Upper lobe of left lung (tissue), 6 donors: ENCODE results near the gene ABHD15. TPM values are rescaled to one million over a fixed set of nuclear protein-coding genes. Genes with fewer than 3 reads are reported as not detected.

Experiments used
- ATAC-seq, 2 donors: fragments of 200-7000 bp; cut with Tn5 transposase; one replicate each; pipeline ENCODE4 v1.9.1; 2022; ENCODE audit warnings: mild to moderate bottlenecking in 2 of 2, moderate library complexity in 2 of 2; ENCODE audit not compliant: low FRiP score in 2 of 2
- DNase-seq, 2 donors: peaks; one replicate each; pipeline ENCODE4 v3.0.0-alpha.2; 2019 to 2020
- H3K27ac ChIP-seq, 4 donors: fragments of 200-600 bp; sonication (generic); one replicate each; pipeline ENCODE4 v1.5.1; 2016 to 2019
- H3K27me3 ChIP-seq, 4 donors: fragments of 200-600 bp; sonication (generic); one replicate each; pipeline ENCODE4 v1.5.1; 2017 to 2019
- H3K36me3 ChIP-seq, 4 donors: fragments of 200-600 bp; sonication (generic); one replicate each; pipeline ENCODE4 v1.5.1; 2016 to 2019
- H3K4me1 ChIP-seq, 4 donors: fragments of 200-600 bp; sonication (generic); one replicate each; pipeline ENCODE4 v1.5.1; 2018 to 2019
- H3K4me3 ChIP-seq, 4 donors: fragments of 200-600 bp; sonication (generic); one replicate each; pipeline ENCODE4 v1.5.1; 2017 to 2019; ENCODE audit warnings: mild to moderate bottlenecking in 2 of 4, moderate library complexity in 1 of 4
- H3K9me3 ChIP-seq, 4 donors: fragments of 200-600 bp; sonication (generic); one replicate each; pipeline ENCODE4 v1.5.1; 2018 to 2019
- EP300 ChIP-seq, 4 donors: sonication (generic); formaldehyde crosslinking; IDR thresholded peaks; one replicate each; pipeline ENCODE4 v1.5.1; 2017; ENCODE audit warnings: antibody characterized with exemption in 4 of 4, control low read depth in 2 of 4
- POLR2A ChIP-seq, 4 donors: fragments of 450-650 bp; IDR thresholded peaks; one replicate each; pipeline ENCODE4 v1.5.1; 2016 to 2017; ENCODE audit warnings: antibody characterized with exemption in 4 of 4, mild to moderate bottlenecking in 2 of 4
- POLR2AphosphoS5 ChIP-seq, 2 donors: sonication (generic); formaldehyde crosslinking; IDR thresholded peaks; one replicate each; pipeline ENCODE4 v1.5.1; 2017; ENCODE audit warnings: antibody characterized with exemption in 2 of 2
- WGBS, 2 donors: methylation state at CpG; one replicate each; pipeline ENCODE4 v1.1.5; 2017 to 2018; 5-methylcytosine and 5-hydroxymethylcytosine counted together
- total RNA-seq, 6 donors: library from RNA; depleted of rRNA in 4 of 6; stranded (reverse); fragments of >200 nt in 4 of 6; gene quantifications; one replicate each; pipeline versions ENCODE4 v1.1.0 to v1.2.1, GENCODE V29; 2016 to 2021
- TF ChIP-seq, protein P1 (sequence below), 6 experiments: fragments of 450-650 bp in 4 of 6; fragments of 200-600 bp in 2 of 6; sonication (generic) in 2 of 6; IDR thresholded peaks; one replicate each; pipeline ENCODE4 v1.5.1; 2016 to 2019; ENCODE audit warnings: antibody characterized with exemption in 6 of 6
- donor health status: DM: no; HTN: no; CAD: no; lungs with moderate emphysema.
- donor health status: DM: no; HTN: yes; CAD: no; lungs with severe emphysema.

ABHD15 gene
- total RNA-seq, 6 donors from 2014 or later, result 12.8 to 17.8 (median 14.9) TPM

- no peak for ATAC-seq
These were observed 17.5 kb downstream of the ABHD15 start for GRCh38 chr17:29549177-29549923.

DNA sequence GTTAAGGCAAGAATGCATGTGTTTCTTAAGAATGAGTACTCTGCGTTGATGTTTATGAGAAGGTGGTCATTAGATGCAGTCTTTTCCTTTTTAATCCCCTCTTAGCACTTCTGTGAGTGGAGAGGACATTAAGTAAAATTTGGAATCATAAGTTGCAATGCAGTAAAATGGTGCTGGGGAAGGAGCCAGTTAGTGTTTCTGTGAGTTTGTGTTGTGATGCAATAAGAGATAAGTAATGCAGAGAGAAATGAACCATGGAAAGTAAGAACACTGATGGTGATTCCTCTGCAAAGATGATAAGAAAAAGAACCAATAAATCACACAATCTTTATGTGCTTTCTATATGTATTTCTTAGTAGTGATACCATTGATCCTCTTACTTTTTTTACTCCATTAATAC, 20.0 kb downstream of the ABHD15 start:
- DNase-seq (no peak), ATAC-seq (no peak)
- Histone ChIP-seq H3K27me3 (no peaks in the 10 kb centered on the region), H3K4me1 (peaks cover 0 to 7% (median 4%) of the 10 kb centered on the region in 4 donors), H3K4me3 (no peak overlapping the region), H3K36me3 (peaks cover 0 to 24% (median 21%) of the 10 kb centered on the region in 4 donors), H3K9me3 (no peaks in the 10 kb centered on the region), H3K27ac (no peak overlapping the region)
- 79 to 86% methylated on average over 1 of the region's 1 CpG for WGBS, 2 donors
- TF ChIP-seq, protein P1, sequence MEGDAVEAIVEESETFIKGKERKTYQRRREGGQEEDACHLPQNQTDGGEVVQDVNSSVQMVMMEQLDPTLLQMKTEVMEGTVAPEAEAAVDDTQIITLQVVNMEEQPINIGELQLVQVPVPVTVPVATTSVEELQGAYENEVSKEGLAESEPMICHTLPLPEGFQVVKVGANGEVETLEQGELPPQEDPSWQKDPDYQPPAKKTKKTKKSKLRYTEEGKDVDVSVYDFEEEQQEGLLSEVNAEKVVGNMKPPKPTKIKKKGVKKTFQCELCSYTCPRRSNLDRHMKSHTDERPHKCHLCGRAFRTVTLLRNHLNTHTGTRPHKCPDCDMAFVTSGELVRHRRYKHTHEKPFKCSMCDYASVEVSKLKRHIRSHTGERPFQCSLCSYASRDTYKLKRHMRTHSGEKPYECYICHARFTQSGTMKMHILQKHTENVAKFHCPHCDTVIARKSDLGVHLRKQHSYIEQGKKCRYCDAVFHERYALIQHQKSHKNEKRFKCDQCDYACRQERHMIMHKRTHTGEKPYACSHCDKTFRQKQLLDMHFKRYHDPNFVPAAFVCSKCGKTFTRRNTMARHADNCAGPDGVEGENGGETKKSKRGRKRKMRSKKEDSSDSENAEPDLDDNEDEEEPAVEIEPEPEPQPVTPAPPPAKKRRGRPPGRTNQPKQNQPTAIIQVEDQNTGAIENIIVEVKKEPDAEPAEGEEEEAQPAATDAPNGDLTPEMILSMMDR (IDR thresholded peaks at IDR 0.05), result no peak
- TF ChIP-seq POLR2A (IDR thresholded peaks at IDR 0.05), result no peak
- no peak for TF ChIP-seq POLR2AphosphoS5 (IDR thresholded peaks at IDR 0.05)
- TF ChIP-seq EP300 (IDR thresholded peaks at IDR 0.05), result no peak

More at GRCh38 chr17:29549177-29549923, 17.5 kb downstream of the ABHD15 start:
- Histone ChIP-seq H3K4me1 (peaks cover 0 to 7% (median 4%) of the 10 kb centered on the region in 4 donors), H3K36me3 (peaks cover 0 to under 1% (median 0%) of the 10 kb centered on the region in 4 donors), H3K27me3 (no peaks in the 10 kb centered on the region), H3K9me3 (no peaks in the 10 kb centered on the region), H3K27ac (no peak overlapping the region), H3K4me3 (no peak overlapping the region)
- DNase-seq, result no peak
- TF ChIP-seq POLR2AphosphoS5 (IDR thresholded peaks at IDR 0.05) (no peak), EP300 (IDR thresholded peaks at IDR 0.05) (no peak), POLR2A (IDR thresholded peaks at IDR 0.05) (no peak)
- TF ChIP-seq, protein P1 (IDR thresholded peaks at IDR 0.05), result no peak
- WGBS, 2 donors, result 31 to 42% methylated on average over 5 of the region's 5 CpGs

DNA sequence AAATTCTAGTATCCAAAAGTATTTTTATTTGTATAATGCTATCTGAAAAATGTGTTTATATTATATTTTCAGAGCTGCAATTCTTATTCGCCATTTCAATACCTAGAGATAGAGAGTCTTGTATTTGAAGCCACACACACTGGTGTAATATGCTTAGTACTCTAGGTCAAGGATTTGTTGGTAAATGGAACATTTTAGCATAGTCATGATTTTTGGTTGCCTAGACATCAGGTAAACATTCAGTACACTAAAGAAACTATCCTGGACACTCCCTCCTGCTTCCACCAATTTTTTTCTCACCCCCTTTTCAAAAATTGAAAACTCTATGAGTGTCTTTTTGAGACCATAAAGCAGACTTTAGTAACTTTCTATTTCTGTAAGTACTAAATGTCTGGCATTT, 20.8 kb downstream of the ABHD15 start:
- H3K4me1 ChIP-seq, result peaks cover 0 to 7% (median 4%) of the 10 kb centered on the region in 4 donors
- ATAC-seq (no peak), DNase-seq (no peak)
- no peaks in the 10 kb centered on the region for H3K9me3 ChIP-seq
- peaks cover 0 to 32% (median 25%) of the 10 kb centered on the region in 4 donors for H3K36me3 ChIP-seq
- TF ChIP-seq, protein P1 (IDR thresholded peaks at IDR 0.05), result no peak
- TF ChIP-seq POLR2AphosphoS5 (IDR thresholded peaks at IDR 0.05) (no peak), EP300 (IDR thresholded peaks at IDR 0.05) (no peak), POLR2A (IDR thresholded peaks at IDR 0.05) (no peak)
- H3K27ac ChIP-seq, result no peak overlapping the region
- no peaks in the 10 kb centered on the region for H3K27me3 ChIP-seq
- H3K4me3 ChIP-seq, result no peak overlapping the region
- 84 to 93% methylated on average over 1 of the region's 1 CpG for WGBS, 2 donors

- whole genome bisulfite sequencing, 2 donors, result 82 to 92% methylated on average over 4 of the region's 4 CpGs
- ATAC-seq, result no peak
- Histone ChIP-seq H3K36me3 (peaks cover 0 to 42% (median 32%) of the 10 kb centered on the region in 4 donors), H3K4me3 (no peak overlapping the region), H3K9me3 (no peaks in the 10 kb centered on the region), H3K27ac (no peak overlapping the region), H3K4me1 (no peaks in the 10 kb centered on the region), H3K27me3 (no peaks in the 10 kb centered on the region)
- no peak for DNase-seq
- TF ChIP-seq EP300 (IDR thresholded peaks at IDR 0.05), result no peak
- no peak for TF ChIP-seq POLR2AphosphoS5 (IDR thresholded peaks at IDR 0.05)
- no peak for TF ChIP-seq POLR2A (IDR thresholded peaks at IDR 0.05)
- TF ChIP-seq, protein P1 (IDR thresholded peaks at IDR 0.05), result no peak
These were observed 22.8 kb downstream of the ABHD15 start for GRCh38 chr17:29544066-29544465.
